HEK293 (cell line): Measurements from ENCODE around the gene KIF4A.
A peak's percentile ranks its signal among the peaks of the same experiment; 100 is the strongest.
"Not testable (repeated sequence)": the region's sequence is repeated elsewhere in the genome, so short reads cannot be mapped to it uniquely, and the experiment has no call there.

ENCODE experiments used
- CTCF ChIA-PET: fragments of 350-600 bp; formaldehyde crosslinking; extraction: SDS; loops from one replicate; lab custom pipeline; 2021; ENCODE audit warnings: antibody characterized with exemption; lab: Yijun Ruan, JAX
- POLR2A ChIA-PET: fragments of 300-600 bp; formaldehyde crosslinking; extraction: SDS; loops from one replicate; lab custom pipeline; 2020; ENCODE audit warnings: antibody characterized with exemption, inconsistent platforms; lab: Yijun Ruan, JAX
- H3K27ac ChIP-seq: fragments of 200-500 bp; sonication (Bioruptor generic); 2 replicates; pipeline ENCODE4 v1.5.1; 2014; ENCODE audit warnings: low read depth, low read length, control low read depth, inconsistent platforms; ENCODE audit errors: extremely low read depth
- H3K36me3 ChIP-seq, 2 experiments: fragments of 200-500 bp in 1 of 2; sonication (Bioruptor generic) in 1 of 2; 1 replicate in 1 of 2; 2 replicates in 1 of 2; pipeline ENCODE4 v1.5.1; 2014 to 2017; ENCODE audit warnings: inconsistent platforms in 2 of 2, low read length in 2 of 2; ENCODE audit not compliant: control insufficient read depth in 2 of 2, insufficient read depth in 1 of 2
- H3K4me1 ChIP-seq: fragments of 200-500 bp; sonication (Bioruptor generic); 2 replicates; pipeline ENCODE4 v1.5.1; 2014; ENCODE audit warnings: mild to moderate bottlenecking, low read length, inconsistent platforms; ENCODE audit not compliant: control insufficient read depth, insufficient read depth
- H3K4me3 ChIP-seq: 2 replicates; pipeline ENCODE4 v1.5.1; 2011; ENCODE audit warnings: low read depth, mild to moderate bottlenecking, control low read depth, low read length, moderate library complexity
- H3K9me3 ChIP-seq: fragments of 200-500 bp; sonication (Bioruptor generic); 2 replicates; pipeline ENCODE4 v1.5.1; 2014; ENCODE audit warnings: low read depth, low read length, inconsistent platforms; ENCODE audit not compliant: control insufficient read depth, insufficient read depth
- RBAK ChIP-seq: fragments of 450-650 bp; formaldehyde crosslinking; IDR thresholded peaks from 2 replicates; pipeline ENCODE4 v1.5.1; 2016; ENCODE audit warnings: missing biosample characterization, missing genetic modification characterization
- ZBTB1 ChIP-seq: fragments of 450-650 bp; formaldehyde crosslinking; IDR thresholded peaks from 2 replicates; pipeline ENCODE4 v1.5.1; 2016; ENCODE audit warnings: missing biosample characterization, missing genetic modification characterization
- ZBTB11 ChIP-seq: fragments of 450-650 bp; formaldehyde crosslinking; conservative IDR thresholded peaks from 2 replicates; pipeline ENCODE4 v1.5.1; 2016; ENCODE audit warnings: low read depth, missing biosample characterization, missing genetic modification characterization
- ZBTB8A ChIP-seq: fragments of 450-650 bp; formaldehyde crosslinking; IDR thresholded peaks from 2 replicates; pipeline ENCODE4 v1.5.1; 2016; ENCODE audit warnings: missing biosample characterization, missing genetic modification characterization
- ZFP3 ChIP-seq: fragments of 450-650 bp; formaldehyde crosslinking; IDR thresholded peaks from 2 replicates; pipeline ENCODE4 v1.5.1; 2016; ENCODE audit warnings: low read depth, missing biosample characterization, missing genetic modification characterization
- ZNF138 ChIP-seq: fragments of 450-650 bp; formaldehyde crosslinking; IDR thresholded peaks from 2 replicates; pipeline ENCODE4 v1.5.1; 2016; ENCODE audit warnings: missing biosample characterization, missing genetic modification characterization, borderline replicate concordance
- ZNF140 ChIP-seq: fragments of 450-650 bp; formaldehyde crosslinking; IDR thresholded peaks from 2 replicates; pipeline ENCODE4 v1.5.1; 2016; ENCODE audit warnings: missing biosample characterization, missing genetic modification characterization
- ZNF202 ChIP-seq: fragments of 450-650 bp; formaldehyde crosslinking; IDR thresholded peaks from 2 replicates; pipeline ENCODE4 v1.5.1; 2016; ENCODE audit warnings: missing biosample characterization, missing genetic modification characterization, borderline replicate concordance
- ZNF266 ChIP-seq: fragments of 450-650 bp; formaldehyde crosslinking; IDR thresholded peaks from 2 replicates; pipeline ENCODE4 v1.5.1; 2016; ENCODE audit warnings: missing biosample characterization, missing genetic modification characterization, low read depth
- ZNF292 ChIP-seq: fragments of 450-650 bp; formaldehyde crosslinking; IDR thresholded peaks from 2 replicates; pipeline ENCODE4 v1.5.1; 2016; ENCODE audit warnings: low read depth, missing biosample characterization, missing genetic modification characterization, borderline replicate concordance
- ZNF354C ChIP-seq: fragments of 450-650 bp; formaldehyde crosslinking; IDR thresholded peaks from 2 replicates; pipeline ENCODE4 v1.5.1; 2016; ENCODE audit warnings: missing biosample characterization, missing genetic modification characterization, low read depth, borderline replicate concordance
- ZNF394 ChIP-seq: fragments of 450-650 bp; formaldehyde crosslinking; IDR thresholded peaks from 2 replicates; pipeline ENCODE4 v1.5.1; 2016; ENCODE audit warnings: missing biosample characterization, missing genetic modification characterization, mild to moderate bottlenecking, moderate library complexity, borderline replicate concordance
- ZNF433 ChIP-seq: fragments of 450-650 bp; formaldehyde crosslinking; IDR thresholded peaks from 2 replicates; pipeline ENCODE4 v1.5.1; 2016; ENCODE audit warnings: missing biosample characterization, missing genetic modification characterization, low read depth
- ZNF510 ChIP-seq: fragments of 450-650 bp; formaldehyde crosslinking; IDR thresholded peaks from 2 replicates; pipeline ENCODE4 v1.5.1; 2018; ENCODE audit warnings: mild to moderate bottlenecking, missing genetic modification characterization, missing biosample characterization; ENCODE audit not compliant: insufficient replicate concordance
- ZNF514 ChIP-seq: fragments of 450-650 bp; formaldehyde crosslinking; IDR thresholded peaks from 2 replicates; pipeline ENCODE4 v1.5.1; 2016; ENCODE audit warnings: missing biosample characterization, missing genetic modification characterization
- ZNF518A ChIP-seq: fragments of 450-650 bp; formaldehyde crosslinking; conservative IDR thresholded peaks from 2 replicates; pipeline ENCODE4 v1.5.1; 2016; ENCODE audit warnings: low read depth, missing biosample characterization, missing genetic modification characterization
- ZNF529 ChIP-seq: fragments of 450-650 bp; formaldehyde crosslinking; IDR thresholded peaks from 2 replicates; pipeline ENCODE4 v1.5.1; 2017; ENCODE audit warnings: missing genetic modification characterization, missing biosample characterization; ENCODE audit not compliant: insufficient replicate concordance
- ZNF555 ChIP-seq: fragments of 450-650 bp; formaldehyde crosslinking; conservative IDR thresholded peaks from 2 replicates; pipeline ENCODE4 v1.5.1; 2017; ENCODE audit warnings: missing biosample characterization, mild to moderate bottlenecking, missing genetic modification characterization, inconsistent platforms
- ZNF580 ChIP-seq: fragments of 450-650 bp; formaldehyde crosslinking; IDR thresholded peaks from 2 replicates; pipeline ENCODE4 v1.5.1; 2016; ENCODE audit warnings: missing biosample characterization, missing genetic modification characterization
- ZNF585B ChIP-seq: fragments of 450-650 bp; formaldehyde crosslinking; IDR thresholded peaks from 2 replicates; pipeline ENCODE4 v1.5.1; 2016; ENCODE audit warnings: missing biosample characterization, missing genetic modification characterization
- ZNF623 ChIP-seq: fragments of 450-650 bp; formaldehyde crosslinking; IDR thresholded peaks from 2 replicates; pipeline ENCODE4 v1.5.1; 2016; ENCODE audit warnings: missing biosample characterization, missing genetic modification characterization
- TF ChIP-seq, protein P1 (sequence below): fragments of 450-650 bp; formaldehyde crosslinking; IDR thresholded peaks from 2 replicates; pipeline ENCODE4 v1.5.1; 2016; ENCODE audit warnings: missing biosample characterization, missing genetic modification characterization
- TF ChIP-seq, protein P2 (sequence below): fragments of 450-650 bp; formaldehyde crosslinking; IDR thresholded peaks from 2 replicates; pipeline ENCODE4 v1.5.1; 2016; ENCODE audit warnings: missing biosample characterization, missing genetic modification characterization

KIF4A gene

GRCh38 chrX:70323628-70324027 lies 33.7 kb downstream of the KIF4A start:
- H3K9me3 ChIP-seq, H3K27ac ChIP-seq, H3K4me3 ChIP-seq, CTCF ChIA-PET, POLR2A ChIA-PET, H3K4me1 ChIP-seq: not testable (repeated sequence)
- H3K36me3 ChIP-seq = peaks cover 12 to 21% of the 10 kb centered on the region in 2 experiments; a peak in 2 of 3 replicates
- 0 out of 2 replicates have a peak, but pooled peaks have one; percentile 84 for TF ChIP-seq ZNF202 (tag by site-specific recombination)
- peak; percentile 87 for TF ChIP-seq ZBTB11 (tag by site-specific recombination)
- peak; percentile 94 for TF ChIP-seq ZNF292 (tag by site-specific recombination)
- peak; percentile 85 for TF ChIP-seq ZBTB8A (tag by site-specific recombination)
- TF ChIP-seq, protein P1, sequence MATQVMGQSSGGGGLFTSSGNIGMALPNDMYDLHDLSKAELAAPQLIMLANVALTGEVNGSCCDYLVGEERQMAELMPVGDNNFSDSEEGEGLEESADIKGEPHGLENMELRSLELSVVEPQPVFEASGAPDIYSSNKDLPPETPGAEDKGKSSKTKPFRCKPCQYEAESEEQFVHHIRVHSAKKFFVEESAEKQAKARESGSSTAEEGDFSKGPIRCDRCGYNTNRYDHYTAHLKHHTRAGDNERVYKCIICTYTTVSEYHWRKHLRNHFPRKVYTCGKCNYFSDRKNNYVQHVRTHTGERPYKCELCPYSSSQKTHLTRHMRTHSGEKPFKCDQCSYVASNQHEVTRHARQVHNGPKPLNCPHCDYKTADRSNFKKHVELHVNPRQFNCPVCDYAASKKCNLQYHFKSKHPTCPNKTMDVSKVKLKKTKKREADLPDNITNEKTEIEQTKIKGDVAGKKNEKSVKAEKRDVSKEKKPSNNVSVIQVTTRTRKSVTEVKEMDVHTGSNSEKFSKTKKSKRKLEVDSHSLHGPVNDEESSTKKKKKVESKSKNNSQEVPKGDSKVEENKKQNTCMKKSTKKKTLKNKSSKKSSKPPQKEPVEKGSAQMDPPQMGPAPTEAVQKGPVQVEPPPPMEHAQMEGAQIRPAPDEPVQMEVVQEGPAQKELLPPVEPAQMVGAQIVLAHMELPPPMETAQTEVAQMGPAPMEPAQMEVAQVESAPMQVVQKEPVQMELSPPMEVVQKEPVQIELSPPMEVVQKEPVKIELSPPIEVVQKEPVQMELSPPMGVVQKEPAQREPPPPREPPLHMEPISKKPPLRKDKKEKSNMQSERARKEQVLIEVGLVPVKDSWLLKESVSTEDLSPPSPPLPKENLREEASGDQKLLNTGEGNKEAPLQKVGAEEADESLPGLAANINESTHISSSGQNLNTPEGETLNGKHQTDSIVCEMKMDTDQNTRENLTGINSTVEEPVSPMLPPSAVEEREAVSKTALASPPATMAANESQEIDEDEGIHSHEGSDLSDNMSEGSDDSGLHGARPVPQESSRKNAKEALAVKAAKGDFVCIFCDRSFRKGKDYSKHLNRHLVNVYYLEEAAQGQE = peak; percentile 76
- TF ChIP-seq ZFP3 (tag by site-specific recombination) = peak; percentile 57; the same call in 1 of the 2 replicates
- TF ChIP-seq ZNF354C (tag by site-specific recombination) = 0 out of 2 replicates have a peak, but pooled peaks have one; percentile 68
- TF ChIP-seq ZNF580 (tag by site-specific recombination) = peak; percentile 63; the same call in 1 of the 2 replicates
- 0 out of 2 replicates have a peak, but pooled peaks have one; percentile 26 for TF ChIP-seq RBAK (tag by site-specific recombination)
- 0 out of 2 replicates have a peak, but pooled peaks have one; percentile 67 for TF ChIP-seq ZNF514 (tag by site-specific recombination)
- 0 out of 2 replicates have a peak, but pooled peaks have one; percentile 11 for TF ChIP-seq ZNF585B (tag by site-specific recombination)
- TF ChIP-seq ZNF555 (tag by site-specific recombination) = peak; percentile 98
- peak; percentile 83 for TF ChIP-seq ZNF266 (tag by site-specific recombination)
- peak; percentile 69 for TF ChIP-seq ZNF529
- peak; percentile 69; the same call in 1 of the 2 replicates for TF ChIP-seq ZBTB1 (tag by site-specific recombination)
- TF ChIP-seq, protein P2, sequence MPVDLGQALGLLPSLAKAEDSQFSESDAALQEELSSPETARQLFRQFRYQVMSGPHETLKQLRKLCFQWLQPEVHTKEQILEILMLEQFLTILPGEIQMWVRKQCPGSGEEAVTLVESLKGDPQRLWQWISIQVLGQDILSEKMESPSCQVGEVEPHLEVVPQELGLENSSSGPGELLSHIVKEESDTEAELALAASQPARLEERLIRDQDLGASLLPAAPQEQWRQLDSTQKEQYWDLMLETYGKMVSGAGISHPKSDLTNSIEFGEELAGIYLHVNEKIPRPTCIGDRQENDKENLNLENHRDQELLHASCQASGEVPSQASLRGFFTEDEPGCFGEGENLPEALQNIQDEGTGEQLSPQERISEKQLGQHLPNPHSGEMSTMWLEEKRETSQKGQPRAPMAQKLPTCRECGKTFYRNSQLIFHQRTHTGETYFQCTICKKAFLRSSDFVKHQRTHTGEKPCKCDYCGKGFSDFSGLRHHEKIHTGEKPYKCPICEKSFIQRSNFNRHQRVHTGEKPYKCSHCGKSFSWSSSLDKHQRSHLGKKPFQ (tag by site-specific recombination) = 0 out of 2 replicates have a peak, but pooled peaks have one; percentile 46
- peak; percentile 85 for TF ChIP-seq ZNF433
- peak; percentile 93 for TF ChIP-seq ZNF518A (tag by site-specific recombination)
- TF ChIP-seq ZNF510 (tag by site-specific recombination) = peak; percentile 89
- 0 out of 2 replicates have a peak, but pooled peaks have one; percentile 43 for TF ChIP-seq ZNF138 (tag by site-specific recombination)
- TF ChIP-seq ZNF394 (tag by site-specific recombination) = peak; percentile 95
- peak; percentile 95 for TF ChIP-seq ZNF140
- peak; percentile 80 for TF ChIP-seq ZNF623 (tag by site-specific recombination)
